Subcutaneous abdominal adipose tissue (tissue), 5 donors: ENCODE measurements around the gene TMOD4.
A peak's percentile ranks its signal among the peaks of the same experiment; 100 is the strongest.

ENCODE experiments used
- H3K27ac ChIP-seq: one replicate; pipeline ENCODE4 v1.7.0; 2013; ENCODE audit warnings: low read depth, mild to moderate bottlenecking, inconsistent platforms, low read length, moderate library complexity
- H3K27me3 ChIP-seq, 5 donors: one replicate each; pipeline ENCODE4 v1.7.0; 2013; ENCODE audit warnings: low read length in 5 of 5, inconsistent platforms in 1 of 5; ENCODE audit not compliant: control insufficient read depth in 5 of 5, insufficient read depth in 4 of 5
- H3K36me3 ChIP-seq, 5 donors: one replicate each; pipeline ENCODE4 v1.7.0; 2013; ENCODE audit warnings: low read length in 5 of 5; ENCODE audit not compliant: control insufficient read depth in 5 of 5, insufficient read depth in 5 of 5
- H3K4me1 ChIP-seq, 5 donors: one replicate each; pipeline ENCODE4 v1.7.0; 2013; ENCODE audit warnings: low read length in 5 of 5, mild to moderate bottlenecking in 3 of 5, moderate library complexity in 1 of 5; ENCODE audit not compliant: control insufficient read depth in 5 of 5, insufficient read depth in 5 of 5
- H3K4me3 ChIP-seq, 5 donors: one replicate each; pipeline ENCODE4 v1.7.0; 2013; ENCODE audit warnings: low read length in 5 of 5, low read depth in 1 of 5
- H3K9ac ChIP-seq, 5 donors: one replicate each; pipeline ENCODE4 v1.7.0; 2013; ENCODE audit warnings: low read length in 5 of 5, mild to moderate bottlenecking in 4 of 5, moderate library complexity in 3 of 5
- H3K9me3 ChIP-seq, 5 donors: one replicate each; pipeline ENCODE4 v1.7.0; 2013; ENCODE audit warnings: low read length in 5 of 5; ENCODE audit not compliant: control insufficient read depth in 5 of 5
- donor health status: healthy.
- donor health status: healthy.
- donor health status: healthy.
- donor health status: healthy.
- donor health status: healthy.

TMOD4 gene

DNA sequence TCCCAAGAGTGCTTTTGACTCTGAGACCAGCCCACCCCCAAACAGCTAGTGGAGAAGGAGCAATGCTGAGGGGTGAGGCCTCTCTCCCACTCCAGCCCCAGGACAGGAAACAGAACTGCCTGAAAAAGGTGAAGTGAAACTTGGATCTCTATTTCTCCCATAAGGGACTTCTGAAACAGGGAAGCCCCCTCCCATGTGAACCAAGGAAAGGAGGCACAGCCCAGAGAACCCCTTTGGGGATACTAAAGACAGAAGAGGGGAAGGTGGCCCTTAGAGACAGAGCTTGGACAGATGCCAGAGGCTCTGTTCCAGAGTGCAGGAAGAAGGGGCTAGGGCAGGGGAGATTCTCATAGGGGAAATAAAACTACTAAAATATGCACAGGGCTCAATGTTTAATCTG is 16.4 kb downstream of the TMOD4 start:
- H3K9me3 ChIP-seq = no peaks in the 10 kb centered on the region
- no peaks in the 10 kb centered on the region for H3K27me3 ChIP-seq
- no peak overlapping the region for H3K4me3 ChIP-seq
- peak overlapping the region in 3 of 5 donors; percentile 23 to 35 (median 25) for H3K9ac ChIP-seq
- H3K36me3 ChIP-seq = peaks cover 0 to 47% (median 38%) of the 10 kb centered on the region in 5 donors
- H3K27ac ChIP-seq = no peak overlapping the region
- peaks cover 2 to 29% (median 17%) of the 10 kb centered on the region in 5 donors for H3K4me1 ChIP-seq

DNA sequence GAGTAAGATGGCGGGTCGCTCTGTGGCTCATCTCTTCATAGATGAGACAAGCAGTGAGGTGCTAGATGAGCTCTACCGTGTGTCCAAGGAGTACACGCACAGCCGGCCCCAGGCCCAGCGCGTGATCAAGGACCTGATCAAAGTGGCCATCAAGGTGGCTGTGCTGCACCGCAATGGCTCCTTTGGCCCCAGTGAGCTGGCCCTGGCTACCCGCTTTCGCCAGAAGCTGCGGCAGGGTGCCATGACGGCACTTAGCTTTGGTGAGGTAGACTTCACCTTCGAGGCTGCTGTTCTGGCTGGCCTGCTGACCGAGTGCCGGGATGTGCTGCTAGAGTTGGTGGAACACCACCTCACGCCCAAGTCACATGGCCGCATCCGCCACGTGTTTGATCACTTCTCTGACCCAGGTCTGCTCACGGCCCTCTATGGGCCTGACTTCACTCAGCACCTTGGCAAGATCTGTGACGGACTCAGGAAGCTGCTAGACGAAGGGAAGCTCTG is 17.0 kb downstream of the TMOD4 start:
- Histone ChIP-seq H3K36me3 (peaks cover 0 to 47% (median 38%) of the 10 kb centered on the region in 5 donors), H3K4me1 (peaks cover 2 to 26% (median 14%) of the 10 kb centered on the region in 5 donors), H3K9ac (peak overlapping the region in 3 of 5 donors; percentile 23 to 35 (median 25)), H3K27me3 (no peaks in the 10 kb centered on the region), H3K9me3 (no peaks in the 10 kb centered on the region), H3K4me3 (no peak overlapping the region), H3K27ac (no peak overlapping the region)

DNA sequence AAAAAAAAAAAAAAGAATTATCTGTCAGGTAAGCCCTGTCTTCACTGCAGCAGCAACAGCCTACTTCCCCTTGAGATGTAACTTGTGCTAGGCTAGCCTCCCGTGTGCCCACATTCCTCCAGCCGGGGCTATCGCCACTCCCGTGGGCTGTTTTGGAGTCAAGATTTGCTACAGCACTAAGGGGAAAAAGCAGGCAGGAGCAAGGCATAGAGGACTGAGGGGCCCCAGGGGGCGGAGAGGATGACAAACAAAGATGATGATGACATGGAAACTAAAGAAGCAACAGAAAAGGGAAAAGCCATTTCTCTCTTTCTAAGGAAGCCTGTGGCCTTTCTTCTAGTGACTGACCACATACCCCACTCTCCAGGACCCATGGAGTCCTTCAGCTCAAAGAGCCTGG is 17.5 kb downstream of the TMOD4 start:
- H3K36me3 ChIP-seq = peaks cover 0 to 47% (median 38%) of the 10 kb centered on the region in 5 donors

DNA sequence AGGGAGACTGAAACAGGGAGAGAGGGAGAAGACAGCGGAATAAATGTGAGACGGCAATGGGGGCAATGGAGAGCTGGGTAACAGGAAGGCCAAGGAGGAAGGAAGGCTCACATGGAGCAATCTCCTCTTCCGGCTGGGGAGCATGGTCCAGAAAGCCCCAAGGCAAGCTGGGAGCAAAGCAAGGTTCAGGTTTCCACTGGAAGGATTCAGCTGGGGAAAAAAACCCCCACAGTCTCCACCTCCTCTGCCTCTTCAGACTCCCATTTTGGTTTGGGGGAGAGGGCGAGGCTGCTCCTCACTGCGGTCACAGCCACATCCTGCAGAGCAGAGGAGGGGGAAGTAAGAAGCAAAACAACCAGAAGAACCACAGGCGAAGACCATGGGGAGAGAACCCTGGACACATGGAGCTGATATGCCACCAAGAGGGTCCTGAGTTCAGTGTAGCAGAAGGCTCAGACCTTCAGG is 18.7 kb downstream of the TMOD4 start:
- Histone ChIP-seq H3K27me3 (no peaks in the 10 kb centered on the region), H3K4me3 (peak overlapping the region; percentile 30 to 69 (median 49)), H3K4me1 (peaks cover 2 to 26% (median 14%) of the 10 kb centered on the region in 5 donors), H3K27ac (no peak overlapping the region), H3K9ac (peak overlapping the region in 2 of 5 donors; percentile 19 to 25), H3K36me3 (peaks cover 0 to 47% (median 38%) of the 10 kb centered on the region in 5 donors), H3K9me3 (no peaks in the 10 kb centered on the region)

More for the DNA sequence above, 17.5 kb downstream of the TMOD4 start:
- H3K9ac ChIP-seq = peak overlapping the region in 1 of 5 donors; percentile 12
- peaks cover 2 to 26% (median 14%) of the 10 kb centered on the region in 5 donors for H3K4me1 ChIP-seq
- H3K27me3 ChIP-seq = no peaks in the 10 kb centered on the region
- no peaks in the 10 kb centered on the region for H3K9me3 ChIP-seq
- no peak overlapping the region for H3K27ac ChIP-seq
- H3K4me3 ChIP-seq = no peak overlapping the region

DNA sequence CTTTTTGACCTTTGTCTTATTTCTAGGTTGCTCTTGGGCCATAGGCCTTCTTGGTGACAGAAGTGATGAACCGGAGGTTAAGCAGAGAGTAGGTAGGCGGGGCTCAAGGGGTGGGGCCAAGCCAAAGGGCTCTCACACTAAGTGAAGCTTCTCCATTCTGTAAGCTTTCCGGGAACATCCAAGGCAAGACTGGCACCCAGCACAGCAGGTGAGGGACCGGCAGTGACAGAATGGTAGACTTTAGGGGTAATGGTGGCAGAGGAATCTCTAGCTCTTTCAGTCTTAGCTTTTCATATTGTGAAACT is 19.3 kb downstream of the TMOD4 start, which contains the start of gene TNFAIP8L2:
Gene TNFAIP8L2 (plus strand): TSS at position 135 of the 305 bp plus-strand sequence. CDS start 2,049 bp downstream, outside the sequence.
- peak within 1 kb of the TSS; percentile 30 to 69 (median 49) for H3K4me3 ChIP-seq
- H3K36me3 ChIP-seq = peaks cover 0 to 42% (median 34%) of the 10 kb centered on the region in 5 donors
- no peak within 1 kb of the TSS for H3K27ac ChIP-seq
- peaks cover 2 to 26% (median 14%) of the 10 kb centered on the region in 5 donors for H3K4me1 ChIP-seq
- no peaks in the 10 kb centered on the region for H3K27me3 ChIP-seq
- H3K9ac ChIP-seq = peak within 1 kb of the TSS in 2 of 5 donors; percentile 19 to 25
- no peaks in the 10 kb centered on the region for H3K9me3 ChIP-seq

DNA sequence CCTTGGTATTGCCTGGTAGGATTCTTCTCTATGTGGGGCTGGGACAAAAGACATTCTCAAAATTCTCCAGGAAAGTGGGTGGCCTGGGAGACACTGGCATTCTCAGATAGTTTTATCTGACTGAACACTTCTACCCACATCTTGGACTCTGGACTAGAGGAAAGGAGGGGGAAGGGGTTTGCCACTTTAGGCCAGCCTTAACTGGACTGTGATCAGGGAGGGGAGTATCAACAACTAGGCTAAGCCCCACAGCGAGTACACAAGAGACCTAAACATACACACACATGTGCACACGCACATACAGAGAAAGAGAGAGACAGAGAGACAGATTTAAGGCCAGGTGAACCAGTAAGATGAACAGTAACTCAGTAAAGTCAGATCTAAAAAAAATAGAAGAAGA is 28.1 kb downstream of the TMOD4 start:
- no peak overlapping the region for H3K4me3 ChIP-seq
- peaks cover 3 to 43% (median 30%) of the 10 kb centered on the region in 5 donors for H3K4me1 ChIP-seq
- H3K27ac ChIP-seq = no peak overlapping the region
- no peaks in the 10 kb centered on the region for H3K27me3 ChIP-seq
- H3K9ac ChIP-seq = peak overlapping the region in 4 of 5 donors; percentile 61 to 76 (median 70)
- H3K9me3 ChIP-seq = no peaks in the 10 kb centered on the region
- H3K36me3 ChIP-seq = peaks cover 0 to 2% (median 0%) of the 10 kb centered on the region in 5 donors

DNA sequence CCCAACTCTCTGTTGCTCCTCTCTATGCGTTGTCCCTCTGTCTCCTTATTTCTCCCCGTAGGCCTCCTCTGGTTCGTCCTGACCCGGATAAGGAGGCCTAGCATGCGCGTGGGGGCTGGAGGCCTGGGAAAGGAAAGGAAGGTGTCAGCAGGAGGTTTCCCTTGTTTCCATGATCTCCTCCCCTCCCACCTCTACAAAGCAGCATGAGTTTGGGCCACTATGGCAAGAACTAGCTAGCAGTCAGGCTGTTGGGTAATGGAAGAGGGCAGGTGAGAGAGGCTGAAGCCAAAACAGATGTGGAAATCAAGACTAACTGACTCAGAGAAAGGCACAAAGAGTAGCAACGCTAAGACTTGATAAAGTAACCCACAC is 28.7 kb downstream of the TMOD4 start:
- Histone ChIP-seq H3K27me3 (no peaks in the 10 kb centered on the region), H3K4me1 (peaks cover 3 to 43% (median 30%) of the 10 kb centered on the region in 5 donors), H3K9me3 (no peaks in the 10 kb centered on the region), H3K4me3 (peak overlapping the region; percentile 65 to 90 (median 82)), H3K36me3 (peaks cover 0 to 2% (median 0%) of the 10 kb centered on the region in 5 donors), H3K9ac (peak overlapping the region; percentile 48 to 76 (median 64)), H3K27ac (peak overlapping the region; percentile 30)

DNA sequence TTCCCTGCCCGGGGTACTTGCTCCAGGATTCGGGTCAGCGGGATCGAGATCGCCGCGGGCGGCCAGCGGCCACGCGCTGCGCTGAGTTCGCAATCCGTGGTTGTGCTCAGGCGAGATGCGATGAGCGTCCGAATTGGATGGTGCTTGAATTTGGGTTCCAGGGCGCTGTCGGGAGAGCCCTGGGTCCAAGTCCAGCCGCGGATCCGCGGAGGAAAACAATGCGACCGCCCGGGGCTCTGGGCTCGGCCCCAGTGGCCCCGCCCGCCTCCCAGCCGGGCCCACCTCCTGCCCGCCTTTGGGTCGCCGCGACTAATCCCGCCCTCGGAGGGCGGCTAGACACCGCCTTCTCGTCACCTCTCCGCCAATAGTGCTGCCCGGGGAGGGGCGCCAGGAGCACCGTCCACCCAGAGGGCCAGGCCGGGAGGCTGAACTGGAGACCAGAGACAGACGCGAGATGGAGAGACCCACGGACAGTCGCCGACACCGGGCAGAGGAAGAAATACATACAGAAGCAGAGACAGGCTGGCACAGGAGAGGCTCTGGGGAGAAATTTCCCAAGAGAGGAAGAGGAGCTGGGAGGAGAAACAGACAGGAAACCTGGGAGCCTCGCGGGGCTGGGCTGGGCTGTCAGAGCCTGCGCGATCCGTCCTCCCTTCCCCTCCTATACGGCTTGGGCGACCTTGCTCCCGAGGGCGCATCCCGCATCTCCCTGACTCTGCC is 29.2 kb downstream of the TMOD4 start, which contains the start of gene SEMA6C:
Gene SEMA6C (minus strand): TSS at position 220 of the 720 bp plus-strand sequence. CDS start 4,010 bp downstream, outside the sequence.
- H3K27ac ChIP-seq = peak within 1 kb of the TSS; percentile 30
- H3K9ac ChIP-seq = peak within 1 kb of the TSS; percentile 48 to 84 (median 76)
- H3K4me3 ChIP-seq = peak within 1 kb of the TSS; percentile 65 to 90 (median 82)
- peaks cover 3 to 43% (median 30%) of the 10 kb centered on the region in 5 donors for H3K4me1 ChIP-seq
- H3K9me3 ChIP-seq = no peaks in the 10 kb centered on the region
- H3K27me3 ChIP-seq = no peaks in the 10 kb centered on the region
- H3K36me3 ChIP-seq = peaks cover 0 to 2% (median 0%) of the 10 kb centered on the region in 5 donors

DNA sequence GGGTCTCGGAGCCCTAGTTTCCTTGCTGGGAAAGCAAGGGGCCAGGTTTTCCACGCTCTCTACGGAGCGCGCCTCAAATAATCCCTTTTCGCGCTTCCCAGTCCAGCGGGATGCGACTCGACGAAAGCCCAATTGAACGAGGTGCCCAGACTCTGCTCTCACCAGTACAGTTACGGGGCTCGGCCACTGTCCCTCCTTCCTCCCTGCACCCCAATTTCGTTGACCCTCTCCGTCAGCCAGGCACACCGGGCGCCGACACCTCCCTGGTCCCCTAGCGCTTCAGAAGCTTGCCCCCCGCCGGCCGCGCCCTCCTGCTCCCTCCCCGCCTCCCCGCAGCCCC is 29.7 kb downstream of the TMOD4 start:
- H3K36me3 ChIP-seq = peaks cover 0 to 2% (median 0%) of the 10 kb centered on the region in 5 donors
- H3K27ac ChIP-seq = no peak overlapping the region
- H3K9ac ChIP-seq = peak overlapping the region in 4 of 5 donors; percentile 9 to 84 (median 70)
- peaks cover 3 to 43% (median 30%) of the 10 kb centered on the region in 5 donors for H3K4me1 ChIP-seq
- no peaks in the 10 kb centered on the region for H3K9me3 ChIP-seq
- peak overlapping the region; percentile 65 to 90 (median 82) for H3K4me3 ChIP-seq
- no peaks in the 10 kb centered on the region for H3K27me3 ChIP-seq
